CD4-positive, alpha-beta T cell (primary cell): ENCODE data around the gene ACSF2. TPM values are rescaled to one million over a fixed set of nuclear protein-coding genes. Genes with fewer than 3 reads are reported as not detected.

Experiments used
- ATAC-seq: fragments of 200-7000 bp; cut with Tn5 transposase; one replicate; pipeline ENCODE4 v1.10.0; 2022; ENCODE audit warnings: mild to moderate bottlenecking; ENCODE audit not compliant: poor library complexity
- CTCF ChIA-PET: fragments of 350-600 bp; sonication (Branson Sonifier 250); formaldehyde crosslinking; loops from one replicate; lab custom pipeline; 2021; ENCODE audit warnings: antibody characterized with exemption, inconsistent platforms; lab: Charles Lee
- POLR2A ChIA-PET: fragments of 350-600 bp; sonication (Branson Sonifier 250); formaldehyde crosslinking; loops from one replicate; lab custom pipeline; 2021; ENCODE audit warnings: antibody characterized with exemption, inconsistent platforms; lab: Charles Lee
- DNase-seq, 14 experiments: peaks; one replicate each; pipeline ENCODE4 v3.0.0-alpha.2; 2013 to 2020; ENCODE audit warnings: mixed read lengths in 2 of 14
- H3K27ac ChIP-seq, 2 donors: one replicate each; pipeline versions ENCODE4 v1.5.1 to v1.7.0; 2013; ENCODE audit warnings: low read length in 2 of 2, low read depth in 1 of 2, mild to moderate bottlenecking in 1 of 2
- H3K27me3 ChIP-seq, 2 experiments: 1 replicate in 1 of 2; 2 replicates in 1 of 2; pipeline versions ENCODE4 v1.6.1 to v1.7.0; 2013; ENCODE audit warnings: low read length in 2 of 2, control low read depth in 1 of 2, mild to moderate bottlenecking in 1 of 2, moderate library complexity in 1 of 2; ENCODE audit not compliant: insufficient read depth in 2 of 2, control insufficient read depth in 1 of 2
- H3K36me3 ChIP-seq: one replicate; pipeline ENCODE4 v1.6.1; 2013; ENCODE audit warnings: low read length, control low read depth; ENCODE audit not compliant: insufficient read depth
- H3K4me1 ChIP-seq: one replicate; pipeline ENCODE4 v1.6.1; 2013; ENCODE audit warnings: low read length, control low read depth; ENCODE audit not compliant: insufficient read depth
- H3K4me3 ChIP-seq: one replicate; pipeline ENCODE4 v1.5.1; 2013; ENCODE audit warnings: mild to moderate bottlenecking, low read length, moderate library complexity
- H3K9me3 ChIP-seq, 2 experiments: 1 replicate in 1 of 2; 2 replicates in 1 of 2; pipeline versions ENCODE4 v1.6.1 to v1.7.0; 2013; ENCODE audit warnings: low read length in 2 of 2, mild to moderate bottlenecking in 2 of 2, control low read depth in 1 of 2, moderate library complexity in 1 of 2; ENCODE audit not compliant: control insufficient read depth in 1 of 2, insufficient read depth in 1 of 2
- H3K27ac Mint-ChIP-seq: one replicate; pipeline ENCODE4 v1.8.0; 2020; ENCODE audit warnings: mixed read lengths
- H3K27me3 Mint-ChIP-seq: one replicate; pipeline ENCODE4 v1.8.0; 2021; ENCODE audit warnings: mixed read lengths
- H3K36me3 Mint-ChIP-seq: one replicate; pipeline ENCODE4 v1.8.0; 2021; ENCODE audit warnings: low read depth, mixed read lengths
- H3K4me1 Mint-ChIP-seq: one replicate; pipeline ENCODE4 v1.8.0; 2021; ENCODE audit warnings: low read depth, mixed read lengths
- H3K4me3 Mint-ChIP-seq: one replicate; pipeline ENCODE4 v1.8.0; 2020; ENCODE audit warnings: mild to moderate bottlenecking, mixed read lengths
- H3K9me3 Mint-ChIP-seq: one replicate; pipeline ENCODE4 v1.8.0; 2020; ENCODE audit warnings: mixed read lengths
- CTCF ChIP-seq: fragments of 200-600 bp; IDR thresholded peaks from one replicate; pipeline ENCODE4 v1.8.0; 2022; ENCODE audit warnings: antibody characterized with exemption, mild to moderate bottlenecking
- intact Hi-C, 2 experiments: fragments of 100-400 bp; cut with DNase I in 1 of 2; cut with micrococcal nuclease in 1 of 2; formaldehyde crosslinking; loops; one replicate each; pipeline versions ENCODE4 v1.15.1 to v1.9.0; 2023 to 2025; cut with DNase I, micrococcal nuclease
- total RNA-seq, 174 experiments: library from RNA in 2 of 174; stranded (reverse) in 2 of 174; gene quantifications; one replicate each; pipeline ENCODE4 v1.2.3 and lab custom pipeline; 2021 to 2026

Gene ACSF2
- total RNA-seq, 2 experiments from 2014 or later, result 11.9 to 13.9 TPM

GRCh38 chr17:50517011-50517410 is 91.0 kb downstream of the ACSF2 start:
- DNase-seq, result no peak
- CTCF ChIA-PET, result no interaction called here

GRCh38 chr17:50517504-50518383 is 91.7 kb downstream of the ACSF2 start:
- H3K9me3 Mint-ChIP-seq, result no peaks in the 10 kb centered on the region
- TF ChIP-seq CTCF, result no peak
- no peak overlapping the region for H3K4me3 Mint-ChIP-seq
- DNase-seq (no peak), ATAC-seq (no peak)
- ChIA-PET CTCF (no interaction called here), POLR2A (interaction anchor here (0.5 kb wide), 1 partner anchor 678 kb away, joined by 3 read pairs; no protein-coding TSS in a partner anchor)
- no peaks in the 10 kb centered on the region for H3K36me3 ChIP-seq
- H3K27me3 Mint-ChIP-seq, result no peaks in the 10 kb centered on the region
- no peaks in the 10 kb centered on the region for H3K36me3 Mint-ChIP-seq
- H3K27ac ChIP-seq, result no peak overlapping the region
- no peak overlapping the region for H3K27ac Mint-ChIP-seq
- H3K9me3 ChIP-seq, result no peaks in the 10 kb centered on the region
- H3K4me3 ChIP-seq, result no peak overlapping the region
- peaks cover 8% of the 10 kb centered on the region for H3K4me1 Mint-ChIP-seq
- H3K27me3 ChIP-seq, result no peaks in the 10 kb centered on the region
- H3K4me1 ChIP-seq, result peaks cover 9% of the 10 kb centered on the region
- intact Hi-C loops, result no loop called here

More at GRCh38 chr17:50517011-50517410, 91.0 kb downstream of the ACSF2 start:
- H3K27me3 ChIP-seq, result no peaks in the 10 kb centered on the region
- no peaks in the 10 kb centered on the region for H3K36me3 ChIP-seq
- intact Hi-C loops, result no loop called here
- no peak for ATAC-seq
- peaks cover 8% of the 10 kb centered on the region for H3K4me1 Mint-ChIP-seq
- no peak overlapping the region for H3K27ac ChIP-seq
- H3K27ac Mint-ChIP-seq, result no peak overlapping the region
- H3K27me3 Mint-ChIP-seq, result no peaks in the 10 kb centered on the region
- TF ChIP-seq CTCF, result no peak
- H3K4me1 ChIP-seq, result peaks cover 9% of the 10 kb centered on the region
- POLR2A ChIA-PET, result interaction anchor here (0.5 kb wide), 1 partner anchor 679 kb away, joined by 3 read pairs; no protein-coding TSS in a partner anchor
- no peaks in the 10 kb centered on the region for H3K36me3 Mint-ChIP-seq
- no peak overlapping the region for H3K4me3 ChIP-seq
- H3K4me3 Mint-ChIP-seq, result no peak overlapping the region
- H3K9me3 ChIP-seq, result no peaks in the 10 kb centered on the region
- H3K9me3 Mint-ChIP-seq, result no peaks in the 10 kb centered on the region

GRCh38 chr17:50518384-50519023 is 92.5 kb downstream of the ACSF2 start:
- CTCF ChIA-PET, result no interaction called here
- no peak overlapping the region for H3K27ac Mint-ChIP-seq

More at GRCh38 chr17:50518384-50519023, 92.5 kb downstream of the ACSF2 start:
- ATAC-seq, result no peak
- H3K36me3 Mint-ChIP-seq, result no peaks in the 10 kb centered on the region
- no peak overlapping the region for H3K4me3 ChIP-seq
- no peak for TF ChIP-seq CTCF
- H3K9me3 ChIP-seq, result no peaks in the 10 kb centered on the region
- no peaks in the 10 kb centered on the region for H3K27me3 Mint-ChIP-seq
- no peaks in the 10 kb centered on the region for H3K36me3 ChIP-seq
- H3K27ac ChIP-seq, result no peak overlapping the region
- peaks cover 8% of the 10 kb centered on the region for H3K4me1 Mint-ChIP-seq
- H3K9me3 Mint-ChIP-seq, result no peaks in the 10 kb centered on the region
- H3K4me3 Mint-ChIP-seq, result no peak overlapping the region
- POLR2A ChIA-PET, result no interaction called here
- H3K4me1 ChIP-seq, result peaks cover 9% of the 10 kb centered on the region
- no peak for DNase-seq
- H3K27me3 ChIP-seq, result no peaks in the 10 kb centered on the region
- intact Hi-C loops, result no loop called here
